K562 (cell line): ENCODE data around the gene LIN28A. TPM values are rescaled to one million over a fixed set of nuclear protein-coding genes. Genes with fewer than 3 reads are reported as not detected.

Experiments
- ATF7 ChIP-seq: fragments of 450-650 bp; IDR thresholded peaks from 2 replicates; pipeline ENCODE4 v1.7.1; 2014; ENCODE audit warnings: mild to moderate bottlenecking, moderate library complexity
- BRF1 ChIP-seq: IDR thresholded peaks from 3 replicates; pipeline ENCODE4 v1.6.1; 2011; ENCODE audit warnings: borderline replicate concordance, mild to moderate bottlenecking; ENCODE audit not compliant: insufficient read length; ENCODE audit errors: extremely low read depth
- CCAR2 ChIP-seq: fragments of 200-400 bp; formaldehyde crosslinking; IDR thresholded peaks from 2 replicates; pipeline ENCODE4 v1.6.1; 2017; ENCODE audit warnings: mild to moderate bottlenecking, low read depth, low read length
- FOXM1 ChIP-seq, 2 experiments: fragments of 450-650 bp in 1 of 2; sonication (generic) in 1 of 2; formaldehyde crosslinking in 1 of 2; IDR thresholded peaks; 2 replicates each; pipeline versions ENCODE4 v1.6.1 to v1.9.0; 2017 to 2022; ENCODE audit warnings: low read depth in 2 of 2, mild to moderate bottlenecking in 2 of 2, missing genetic modification reagents in 1 of 2, moderate library complexity in 1 of 2
- LCOR ChIP-seq: sonication (generic); formaldehyde crosslinking; IDR thresholded peaks from 2 replicates; pipeline ENCODE4 v1.8.0; 2022; ENCODE audit warnings: mild to moderate bottlenecking, missing genetic modification reagents
- MTA3 ChIP-seq: fragments of 450-650 bp; formaldehyde crosslinking; IDR thresholded peaks from 2 replicates; pipeline ENCODE4 v1.6.1; 2017; ENCODE audit warnings: mild to moderate bottlenecking, borderline replicate concordance
- NBN ChIP-seq: fragments of 450-650 bp; IDR thresholded peaks from 2 replicates; pipeline ENCODE4 v1.6.1; 2016; ENCODE audit warnings: low read depth, mild to moderate bottlenecking
- NELFE ChIP-seq: IDR thresholded peaks from 2 replicates; pipeline ENCODE4 v1.6.1; 2011; ENCODE audit warnings: mild to moderate bottlenecking; ENCODE audit not compliant: insufficient read depth, insufficient read length
- NR4A1 ChIP-seq, 2 experiments: fragments of 250-450 bp in 1 of 2; fragments of 450-650 bp in 1 of 2; sonication (Bioruptor Pico) in 1 of 2; IDR thresholded peaks; 2 replicates each; pipeline versions ENCODE4 v1.4.0 to v1.6.1; 2016 to 2020; ENCODE audit warnings: mild to moderate bottlenecking in 2 of 2, missing compliant biosample characterization in 1 of 2, missing genetic modification characterization in 1 of 2, moderate library complexity in 1 of 2
- PHF21A ChIP-seq: fragments of 450-650 bp; IDR thresholded peaks from 2 replicates; pipeline ENCODE4 v1.6.1; 2017; ENCODE audit warnings: low read depth, borderline replicate concordance
- PTTG1 ChIP-seq: fragments of 450-650 bp; IDR thresholded peaks from 2 replicates; pipeline ENCODE4 v1.6.1; 2016; ENCODE audit warnings: low read depth, mild to moderate bottlenecking, missing genetic modification characterization, missing compliant biosample characterization
- RBM25 ChIP-seq: fragments of 200-400 bp; formaldehyde crosslinking; IDR thresholded peaks from 2 replicates; pipeline ENCODE4 v1.6.1; 2018; ENCODE audit warnings: low read length, low read depth, moderate library complexity; ENCODE audit not compliant: severe bottlenecking
- SAP30 ChIP-seq: fragments of 200-600 bp; sonication (generic); IDR thresholded peaks from 2 replicates; pipeline ENCODE4 v1.6.1; 2012; ENCODE audit warnings: borderline replicate concordance, low read depth, mild to moderate bottlenecking, moderate library complexity, low read length, control low read depth, inconsistent platforms; ENCODE audit not compliant: insufficient read depth, poor library complexity, severe bottlenecking
- TAF1 ChIP-seq: IDR thresholded peaks from 2 replicates; pipeline ENCODE4 v1.6.1; 2011; ENCODE audit warnings: mild to moderate bottlenecking, low read length, moderate library complexity; ENCODE audit not compliant: insufficient read depth, control insufficient read depth, severe bottlenecking; ENCODE audit errors: extremely low read depth
- ZBTB17 ChIP-seq: fragments of 450-650 bp; formaldehyde crosslinking; IDR thresholded peaks from 2 replicates; pipeline ENCODE4 v1.4.0; 2020; ENCODE audit warnings: mild to moderate bottlenecking
- ZNF24 ChIP-seq: fragments of 450-650 bp; IDR thresholded peaks from 2 replicates; pipeline ENCODE4 v1.6.1; 2016
- ZNF785 ChIP-seq: fragments of 250-450 bp; sonication (Bioruptor Pico); IDR thresholded peaks from 2 replicates; pipeline ENCODE4 v1.4.0; 2020; ENCODE audit warnings: mild to moderate bottlenecking
- polyA plus RNA-seq, 8 experiments: library from polyadenylated mRNA; depleted of rRNA in 4 of 8; stranded (reverse) in 5 of 8; unstranded in 3 of 8; fragments of >200 nt; fragmentation: Nextera tagmentation in 2 of 8; fragmentation: Illumina TruSeq in 1 of 8; extraction: Ambion mirVana in 2 of 8; extraction: Trizol in 1 of 8; gene quantifications; 2 replicates each; pipeline versions ENCODE4 v1.2.1 to v1.2.3, GENCODE V29; 2011 to 2014; ENCODE audit warnings: inconsistent platforms in 1 of 8, missing spikeins in 1 of 8
- total RNA-seq, 7 experiments: library from RNA; depleted of rRNA in 6 of 7; stranded (reverse); fragments of >200 nt in 6 of 7; fragmentation: Illumina TruSeq in 2 of 7; extraction: Trizol in 2 of 7; gene quantifications; 2 replicates each; pipeline versions ENCODE4 v1.2.1 to v1.2.3, GENCODE V29; 2011 to 2021; ENCODE audit warnings: low replicate concordance in 1 of 7
- TF ChIP-seq, protein P1 (sequence below): sonication (generic); formaldehyde crosslinking; IDR thresholded peaks from 2 replicates; pipeline ENCODE4 v1.8.1; 2022; ENCODE audit warnings: missing genetic modification reagents
- TF ChIP-seq, protein P2 (sequence below): fragments of 250-450 bp; sonication (Bioruptor Pico); IDR thresholded peaks from 2 replicates; pipeline ENCODE4 v1.4.0; 2020
- TF ChIP-seq, protein P3 (sequence below): IDR thresholded peaks from 2 replicates; pipeline ENCODE4 v1.6.1; 2011; ENCODE audit not compliant: insufficient read length; ENCODE audit errors: extremely low read depth
- TF ChIP-seq, protein P4 (sequence below): fragments of 450-650 bp; conservative IDR thresholded peaks from 2 replicates; pipeline ENCODE4 v1.6.1; 2016; ENCODE audit warnings: missing genetic modification characterization, low read depth, mild to moderate bottlenecking, control low read depth, missing compliant biosample characterization

The LIN28A gene
- total and polyA plus RNA-seq, 9 of the 15 experiments (the other 6 are each of a cell fraction or from before 2014, with no cell fraction given): 0.80 to 5.4 (median 3.9) TPM

DNA sequence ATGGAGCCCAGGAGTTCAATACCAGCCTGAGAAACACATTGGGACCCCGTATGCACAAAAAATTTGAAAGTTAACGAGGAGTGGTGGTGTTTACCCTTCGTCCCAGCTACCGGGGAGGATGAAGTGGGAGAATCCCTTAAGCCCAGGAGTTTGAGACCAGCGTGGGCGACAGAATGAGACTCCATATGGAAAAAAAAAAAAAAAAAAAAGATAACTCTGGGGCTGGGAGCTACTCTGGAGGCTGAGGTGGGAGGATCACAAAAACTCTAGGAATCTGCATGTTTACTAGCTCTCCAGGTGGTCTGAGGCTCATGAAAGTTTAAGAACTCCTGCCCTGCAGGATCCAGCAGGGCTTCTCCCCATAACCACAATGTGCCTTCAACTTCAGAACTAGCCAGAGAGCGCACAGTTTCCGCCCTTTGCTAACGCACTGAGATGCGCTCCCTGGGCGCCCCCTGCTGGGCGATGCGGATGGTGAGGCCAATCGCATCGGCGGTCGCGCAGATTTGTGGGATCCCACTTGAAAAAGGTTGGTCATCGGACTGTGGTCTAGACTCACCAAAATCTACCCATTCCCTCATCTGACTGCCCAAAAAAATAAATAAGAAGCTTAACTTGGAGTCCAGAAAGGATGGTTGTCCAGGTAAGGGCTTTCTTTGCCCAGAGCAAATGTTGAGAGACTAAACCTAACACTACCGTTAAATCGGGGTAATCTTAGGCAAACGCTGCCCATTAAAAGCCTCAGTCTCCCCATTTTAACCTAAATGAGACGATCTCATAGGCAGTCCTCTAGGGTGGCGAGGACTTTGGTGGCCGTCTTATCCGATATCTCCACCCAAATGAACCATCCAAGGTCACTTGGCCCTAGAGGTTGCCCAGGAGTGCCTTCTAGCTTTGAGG is 46.8 kb upstream of the LIN28A start (continued):
- TF ChIP-seq, protein P1, sequence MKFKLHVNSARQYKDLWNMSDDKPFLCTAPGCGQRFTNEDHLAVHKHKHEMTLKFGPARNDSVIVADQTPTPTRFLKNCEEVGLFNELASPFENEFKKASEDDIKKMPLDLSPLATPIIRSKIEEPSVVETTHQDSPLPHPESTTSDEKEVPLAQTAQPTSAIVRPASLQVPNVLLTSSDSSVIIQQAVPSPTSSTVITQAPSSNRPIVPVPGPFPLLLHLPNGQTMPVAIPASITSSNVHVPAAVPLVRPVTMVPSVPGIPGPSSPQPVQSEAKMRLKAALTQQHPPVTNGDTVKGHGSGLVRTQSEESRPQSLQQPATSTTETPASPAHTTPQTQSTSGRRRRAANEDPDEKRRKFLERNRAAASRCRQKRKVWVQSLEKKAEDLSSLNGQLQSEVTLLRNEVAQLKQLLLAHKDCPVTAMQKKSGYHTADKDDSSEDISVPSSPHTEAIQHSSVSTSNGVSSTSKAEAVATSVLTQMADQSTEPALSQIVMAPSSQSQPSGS: no peak
- TF ChIP-seq, protein P2, sequence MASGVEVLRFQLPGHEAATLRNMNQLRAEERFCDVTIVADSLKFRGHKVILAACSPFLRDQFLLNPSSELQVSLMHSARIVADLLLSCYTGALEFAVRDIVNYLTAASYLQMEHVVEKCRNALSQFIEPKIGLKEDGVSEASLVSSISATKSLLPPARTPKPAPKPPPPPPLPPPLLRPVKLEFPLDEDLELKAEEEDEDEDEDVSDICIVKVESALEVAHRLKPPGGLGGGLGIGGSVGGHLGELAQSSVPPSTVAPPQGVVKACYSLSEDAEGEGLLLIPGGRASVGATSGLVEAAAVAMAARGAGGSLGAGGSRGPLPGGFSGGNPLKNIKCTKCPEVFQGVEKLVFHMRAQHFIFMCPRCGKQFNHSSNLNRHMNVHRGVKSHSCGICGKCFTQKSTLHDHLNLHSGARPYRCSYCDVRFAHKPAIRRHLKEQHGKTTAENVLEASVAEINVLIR (CRISPR knock-in tag): no peak
- TF ChIP-seq MTA3 (0 out of 2 replicates have a peak, but pooled peaks have one; percentile 17), FOXM1 (IDR thresholded peaks at IDR 0.05; ENCODE audit: low read depth) (no peak), FOXM1 (CRISPR knock-in tag; IDR thresholded peaks at IDR 0.05; ENCODE audit: low read depth) (no peak), NELFE (no peak), LCOR (peak; percentile 59; the same call in 1 of the 2 replicates), SAP30 (no peak), ZBTB17 (CRISPR knock-in tag) (no peak), PHF21A (0 out of 2 replicates have a peak, but pooled peaks have one; percentile 71), RBM25 (no peak), ZNF785 (CRISPR knock-in tag) (no peak), TAF1 (no peak), ZNF24 (peak; percentile 89), NR4A1 (CRISPR knock-in tag; IDR thresholded peaks at IDR 0.05) (no peak), NR4A1 (tag; IDR thresholded peaks at IDR 0.05) (no peak), BRF1 (no peak), ATF7 (0 out of 2 replicates have a peak, but pooled peaks have one; percentile 37), PTTG1 (tag) (no peak), NBN (no peak), CCAR2 (no peak)
- TF ChIP-seq, protein P3, sequence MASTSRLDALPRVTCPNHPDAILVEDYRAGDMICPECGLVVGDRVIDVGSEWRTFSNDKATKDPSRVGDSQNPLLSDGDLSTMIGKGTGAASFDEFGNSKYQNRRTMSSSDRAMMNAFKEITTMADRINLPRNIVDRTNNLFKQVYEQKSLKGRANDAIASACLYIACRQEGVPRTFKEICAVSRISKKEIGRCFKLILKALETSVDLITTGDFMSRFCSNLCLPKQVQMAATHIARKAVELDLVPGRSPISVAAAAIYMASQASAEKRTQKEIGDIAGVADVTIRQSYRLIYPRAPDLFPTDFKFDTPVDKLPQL: peak; percentile 38
- TF ChIP-seq, protein P4, sequence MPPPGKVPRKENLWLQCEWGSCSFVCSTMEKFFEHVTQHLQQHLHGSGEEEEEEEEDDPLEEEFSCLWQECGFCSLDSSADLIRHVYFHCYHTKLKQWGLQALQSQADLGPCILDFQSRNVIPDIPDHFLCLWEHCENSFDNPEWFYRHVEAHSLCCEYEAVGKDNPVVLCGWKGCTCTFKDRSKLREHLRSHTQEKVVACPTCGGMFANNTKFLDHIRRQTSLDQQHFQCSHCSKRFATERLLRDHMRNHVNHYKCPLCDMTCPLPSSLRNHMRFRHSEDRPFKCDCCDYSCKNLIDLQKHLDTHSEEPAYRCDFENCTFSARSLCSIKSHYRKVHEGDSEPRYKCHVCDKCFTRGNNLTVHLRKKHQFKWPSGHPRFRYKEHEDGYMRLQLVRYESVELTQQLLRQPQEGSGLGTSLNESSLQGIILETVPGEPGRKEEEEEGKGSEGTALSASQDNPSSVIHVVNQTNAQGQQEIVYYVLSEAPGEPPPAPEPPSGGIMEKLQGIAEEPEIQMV (tag): no peak
